Upper lobe of left lung (tissue), 6 donors: ENCODE data around the gene FXYD5. TPM values are rescaled to one million over a fixed set of nuclear protein-coding genes. Genes with fewer than 3 reads are reported as not detected.
"Not testable (repeated sequence)": the region's sequence is repeated elsewhere in the genome, so short reads cannot be mapped to it uniquely, and the experiment has no call there.

Experiments
- ATAC-seq, 2 donors: fragments of 200-7000 bp; cut with Tn5 transposase; one replicate each; pipeline ENCODE4 v1.9.1; 2022; ENCODE audit warnings: mild to moderate bottlenecking in 2 of 2, moderate library complexity in 2 of 2; ENCODE audit not compliant: low FRiP score in 2 of 2
- DNase-seq, 2 donors: peaks; one replicate each; pipeline ENCODE4 v3.0.0-alpha.2; 2019 to 2020
- H3K27ac ChIP-seq, 4 donors: fragments of 200-600 bp; sonication (generic); one replicate each; pipeline ENCODE4 v1.5.1; 2016 to 2019
- H3K27me3 ChIP-seq, 4 donors: fragments of 200-600 bp; sonication (generic); one replicate each; pipeline ENCODE4 v1.5.1; 2017 to 2019
- H3K36me3 ChIP-seq, 4 donors: fragments of 200-600 bp; sonication (generic); one replicate each; pipeline ENCODE4 v1.5.1; 2016 to 2019
- H3K4me1 ChIP-seq, 4 donors: fragments of 200-600 bp; sonication (generic); one replicate each; pipeline ENCODE4 v1.5.1; 2018 to 2019
- H3K4me3 ChIP-seq, 4 donors: fragments of 200-600 bp; sonication (generic); one replicate each; pipeline ENCODE4 v1.5.1; 2017 to 2019; ENCODE audit warnings: mild to moderate bottlenecking in 2 of 4, moderate library complexity in 1 of 4
- H3K9me3 ChIP-seq, 4 donors: fragments of 200-600 bp; sonication (generic); one replicate each; pipeline ENCODE4 v1.5.1; 2018 to 2019
- CTCF ChIP-seq, 6 experiments: fragments of 450-650 bp in 4 of 6; fragments of 200-600 bp in 2 of 6; sonication (generic) in 2 of 6; IDR thresholded peaks; one replicate each; pipeline ENCODE4 v1.5.1; 2016 to 2019; ENCODE audit warnings: antibody characterized with exemption in 6 of 6
- EP300 ChIP-seq, 4 donors: sonication (generic); formaldehyde crosslinking; IDR thresholded peaks; one replicate each; pipeline ENCODE4 v1.5.1; 2017; ENCODE audit warnings: antibody characterized with exemption in 4 of 4, control low read depth in 2 of 4
- POLR2A ChIP-seq, 4 donors: fragments of 450-650 bp; IDR thresholded peaks; one replicate each; pipeline ENCODE4 v1.5.1; 2016 to 2017; ENCODE audit warnings: antibody characterized with exemption in 4 of 4, mild to moderate bottlenecking in 2 of 4
- POLR2AphosphoS5 ChIP-seq, 2 donors: sonication (generic); formaldehyde crosslinking; IDR thresholded peaks; one replicate each; pipeline ENCODE4 v1.5.1; 2017; ENCODE audit warnings: antibody characterized with exemption in 2 of 2
- WGBS, 2 donors: methylation state at CpG; one replicate each; pipeline ENCODE4 v1.1.5; 2017 to 2018; 5-methylcytosine and 5-hydroxymethylcytosine counted together
- total RNA-seq, 6 donors: library from RNA; depleted of rRNA in 4 of 6; stranded (reverse); fragments of >200 nt in 4 of 6; gene quantifications; one replicate each; pipeline versions ENCODE4 v1.1.0 to v1.2.1, GENCODE V29; 2016 to 2021
- donor health status: DM: no; HTN: no; CAD: no; lungs with moderate emphysema.
- donor health status: DM: no; HTN: yes; CAD: no; lungs with severe emphysema.

The FXYD5 gene
- total RNA-seq, 6 donors from 2014 or later, result 40.4 to 153 (median 91.8) TPM

- Histone ChIP-seq H3K27me3 (no peaks in the 10 kb centered on the region), H3K4me3 (no peak overlapping the region), H3K27ac (no peak overlapping the region), H3K4me1 (peaks cover 0 to under 1% (median 0%) of the 10 kb centered on the region in 4 donors), H3K36me3 (no peaks in the 10 kb centered on the region), H3K9me3 (no peaks in the 10 kb centered on the region)
- WGBS, 2 donors, result 94 to 97% methylated on average over 1 of the region's 1 CpG
- no peak for ATAC-seq
- DNase-seq, result no peak
- TF ChIP-seq EP300 (IDR thresholded peaks at IDR 0.05), result no peak
- TF ChIP-seq POLR2AphosphoS5 (IDR thresholded peaks at IDR 0.05), result no peak
- no peak for TF ChIP-seq CTCF (IDR thresholded peaks at IDR 0.05)
- no peak for TF ChIP-seq POLR2A (IDR thresholded peaks at IDR 0.05)
Measured at GRCh38 chr19:35181387-35181786, 26.9 kb downstream of the FXYD5 start.

- 83 to 97% methylated on average over 1 of the region's 1 CpG for WGBS, 2 donors
- no peak overlapping the region for H3K4me3 ChIP-seq
- no peaks in the 10 kb centered on the region for H3K27me3 ChIP-seq
- no peak overlapping the region for H3K27ac ChIP-seq
- no peaks in the 10 kb centered on the region for H3K36me3 ChIP-seq
- H3K4me1 ChIP-seq, result no peaks in the 10 kb centered on the region
- DNase-seq (no peak), ATAC-seq (no peak)
- no peaks in the 10 kb centered on the region for H3K9me3 ChIP-seq
- TF ChIP-seq EP300 (IDR thresholded peaks at IDR 0.05), result no peak
- no peak for TF ChIP-seq POLR2AphosphoS5 (IDR thresholded peaks at IDR 0.05)
- no peak for TF ChIP-seq POLR2A (IDR thresholded peaks at IDR 0.05)
- no peak for TF ChIP-seq CTCF (IDR thresholded peaks at IDR 0.05)
Measured at GRCh38 chr19:35184267-35184666, 29.7 kb downstream of the FXYD5 start.

GRCh38 chr19:35184884-35185283, 30.3 kb downstream of the FXYD5 start:
- Histone ChIP-seq H3K4me3 (no peak overlapping the region), H3K27me3 (no peaks in the 10 kb centered on the region), H3K9me3 (no peaks in the 10 kb centered on the region), H3K4me1 (no peaks in the 10 kb centered on the region), H3K36me3 (no peaks in the 10 kb centered on the region), H3K27ac (no peak overlapping the region)
- WGBS, 2 donors, result 59 to 77% methylated on average over 2 of the region's 2 CpGs
- no peak for ATAC-seq
- TF ChIP-seq POLR2A (IDR thresholded peaks at IDR 0.05) (no peak), POLR2AphosphoS5 (IDR thresholded peaks at IDR 0.05) (no peak)
- no peak for DNase-seq

GRCh38 chr19:35194012-35194984, 39.8 kb downstream of the FXYD5 start:
- Histone ChIP-seq H3K27me3 (no peaks in the 10 kb centered on the region), H3K27ac (no peak overlapping the region), H3K36me3 (no peaks in the 10 kb centered on the region), H3K4me1 (no peaks in the 10 kb centered on the region), H3K9me3 (no peaks in the 10 kb centered on the region), H3K4me3 (no peak overlapping the region)
- DNase-seq, result no peak
- ATAC-seq, result no peak
- WGBS, 2 donors, result 78 to 81% methylated on average over 8 to 9 of the region's 9 CpGs
- TF ChIP-seq POLR2A (IDR thresholded peaks at IDR 0.05) (no peak), CTCF (IDR thresholded peaks at IDR 0.05) (no peak), POLR2AphosphoS5 (IDR thresholded peaks at IDR 0.05) (no peak), EP300 (IDR thresholded peaks at IDR 0.05) (no peak)

- Histone ChIP-seq H3K27ac (no peak overlapping the region), H3K4me3 (no peak overlapping the region), H3K36me3 (no peaks in the 10 kb centered on the region), H3K4me1 (peaks cover 0 to 8% (median 4%) of the 10 kb centered on the region in 4 donors), H3K27me3 (no peaks in the 10 kb centered on the region), H3K9me3 (no peaks in the 10 kb centered on the region)
- WGBS, 2 donors, result 62 to 72% methylated on average over 2 of the region's 2 CpGs
- ATAC-seq (peak in 1 of 2 donors; percentile 41), DNase-seq (no peak)
- TF ChIP-seq POLR2A (IDR thresholded peaks at IDR 0.05) (no peak), EP300 (IDR thresholded peaks at IDR 0.05) (no peak), POLR2AphosphoS5 (IDR thresholded peaks at IDR 0.05) (no peak), CTCF (IDR thresholded peaks at IDR 0.05) (no peak)
Measured at GRCh38 chr19:35195830-35196229, 41.3 kb downstream of the FXYD5 start.

GRCh38 chr19:35196861-35197260, 42.3 kb downstream of the FXYD5 start:
- not testable (repeated sequence) for H3K36me3 ChIP-seq, H3K4me1 ChIP-seq, H3K27me3 ChIP-seq, H3K27ac ChIP-seq, DNase-seq, H3K9me3 ChIP-seq, H3K4me3 ChIP-seq
- ATAC-seq, result peak in 1 of 2 donors; percentile 29
- WGBS, 2 donors, result 81 to 94% methylated on average over 6 of the region's 6 CpGs
